Measurements from ENCODE around the gene ABHD17A.
"Not testable (repeated sequence)": the region's sequence is repeated elsewhere in the genome, so short reads cannot be mapped to it uniquely, and the experiment has no call there.

ABHD17A gene

GRCh38 chr19:1909761-1910080, 24.4 kb upstream of the ABHD17A start:
- DNase-seq, result no peak

GRCh38 chr19:1908364-1908678, 23.0 kb upstream of the ABHD17A start:
- no peak for DNase-seq

- DNase-seq, result no peak
Observed at GRCh38 chr19:1907563-1908363, 22.5 kb upstream of the ABHD17A start.

- no peak for DNase-seq
Observed at GRCh38 chr19:1906985-1907562, 21.8 kb upstream of the ABHD17A start.

- no peak for DNase-seq
Observed at GRCh38 chr19:1905863-1906375, 20.6 kb upstream of the ABHD17A start.

- DNase-seq, result peak; percentile 98
Observed at GRCh38 chr19:1905110-1905862, 20.0 kb upstream of the ABHD17A start, which contains the start of the genes ADAT3 and SCAMP4. Gene ADAT3 (plus strand): TSS chr19:1905399. CDS start chr19:1912048, 6,649 bp downstream. Gene SCAMP4 (plus strand): TSS chr19:1905399. CDS start chr19:1915020, 9,621 bp downstream.

- no peak for DNase-seq
Observed at GRCh38 chr19:1904860-1905109, 19.5 kb upstream of the ABHD17A start.

- no peak for DNase-seq
Observed at GRCh38 chr19:1902923-1903322, 17.6 kb upstream of the ABHD17A start.

GRCh38 chr19:1901940-1902404, 16.7 kb upstream of the ABHD17A start:
- DNase-seq, result no peak

- no peak for DNase-seq
Observed at GRCh38 chr19:1896508-1896907, 11.2 kb upstream of the ABHD17A start.

GRCh38 chr19:1893791-1894190, 8.5 kb upstream of the ABHD17A start:
- no peak for DNase-seq

- no peak for DNase-seq
Observed at GRCh38 chr19:1889907-1890306, 4.6 kb upstream of the ABHD17A start.

- no peak for DNase-seq
Observed at GRCh38 chr19:1888385-1888784, 3.1 kb upstream of the ABHD17A start.

- not testable (repeated sequence) for DNase-seq
Observed at GRCh38 chr19:1886360-1886759, 1.1 kb upstream of the ABHD17A start.

GRCh38 chr19:1884719-1885334, 469 bp downstream of the ABHD17A start:
- DNase-seq, result no peak

GRCh38 chr19:1884291-1884718, 991 bp downstream of the ABHD17A start:
- DNase-seq, result peak; percentile 65

- DNase-seq, result no peak
Observed at GRCh38 chr19:1883784-1884183, 1.5 kb downstream of the ABHD17A start.

GRCh38 chr19:1882786-1883692, 2.3 kb downstream of the ABHD17A start:
- DNase-seq, result no peak

GRCh38 chr19:1882089-1882785, 3.1 kb downstream of the ABHD17A start:
- peak; percentile 67 for DNase-seq

- not testable (repeated sequence) for DNase-seq
Observed at GRCh38 chr19:1881393-1882088, 3.8 kb downstream of the ABHD17A start.

Data from activated CD8-positive, alpha-beta memory T cell treated with anti-CD3 and anti-CD28 coated beads, Interleukin-2, amount 50 U/mL, for 4 hours (primary cell).